GM12891 (cell line): Measurements from ENCODE around the gene CEBPE.

Experiments
- POLR2A ChIP-seq: IDR thresholded peaks from 2 replicates; pipeline ENCODE4 v1.6.1; 2011; ENCODE audit warnings: low read depth, low read length, control low read depth
- POLR2AphosphoS5 ChIP-seq: IDR thresholded peaks from 2 replicates; pipeline ENCODE4 v1.6.1; 2011; ENCODE audit warnings: low read depth, low read length, control low read depth
- SPI1 ChIP-seq: IDR thresholded peaks from 2 replicates; pipeline ENCODE4 v1.6.1; 2011; ENCODE audit warnings: low read depth, low read length, control low read depth

DNA sequence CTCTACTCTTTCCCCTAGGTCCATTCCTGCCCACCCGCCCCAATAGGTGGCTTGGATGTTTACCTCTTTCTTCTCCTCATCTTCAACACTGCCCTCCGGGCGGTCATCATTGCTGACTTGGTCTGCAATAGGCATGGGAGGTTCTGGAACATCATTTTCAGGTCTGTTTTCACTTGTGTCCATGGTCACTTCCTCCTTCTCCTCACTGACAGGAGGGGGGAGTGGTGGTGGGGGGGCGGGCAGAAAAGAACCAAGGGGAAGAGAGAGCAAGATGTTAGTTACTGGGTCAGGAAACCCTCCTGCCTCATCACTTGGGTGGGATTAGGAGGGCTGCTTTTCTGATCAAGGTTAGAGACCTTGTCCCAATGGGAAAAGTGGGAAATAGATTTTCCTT is 49.6 kb downstream of the CEBPE start:
- TF ChIP-seq POLR2A (no peak), POLR2AphosphoS5 (no peak), SPI1 (no peak)
